Testis (tissue), 3 donors: ENCODE results near the gene MLH3. TPM values are rescaled to one million over a fixed set of nuclear protein-coding genes. Genes with fewer than 3 reads are reported as not detected.

ENCODE experiments used
- DNase-seq: peaks from one replicate; pipeline ENCODE4 v3.0.0-alpha.2; 2019
- H3K27ac ChIP-seq, 2 donors: fragments of 200-600 bp; sonication (generic); one replicate each; pipeline ENCODE4 v1.5.1; 2019
- H3K27me3 ChIP-seq: fragments of 200-600 bp; sonication (generic); one replicate; pipeline ENCODE4 v1.5.1; 2019
- H3K36me3 ChIP-seq: fragments of 200-600 bp; sonication (generic); one replicate; pipeline ENCODE4 v1.5.1; 2017; ENCODE audit warnings: low read depth; ENCODE audit errors: missing control alignments
- H3K4me1 ChIP-seq: fragments of 200-600 bp; sonication (generic); one replicate; pipeline ENCODE4 v1.5.1; 2019
- H3K4me3 ChIP-seq, 2 donors: fragments of 200-600 bp; sonication (generic); one replicate each; pipeline ENCODE4 v1.5.1; 2017 to 2019
- H3K9me3 ChIP-seq: fragments of 200-600 bp; sonication (generic); one replicate; pipeline ENCODE4 v1.5.1; 2017
- POLR2A ChIP-seq: fragments of 450-650 bp; IDR thresholded peaks from one replicate; pipeline ENCODE4 v1.6.1; 2017; ENCODE audit warnings: antibody characterized with exemption, mild to moderate bottlenecking, moderate library complexity
- WGBS, 2 donors: methylation state at CpG; one replicate each; pipeline ENCODE4 v1.1.5; 2018; 5-methylcytosine and 5-hydroxymethylcytosine counted together
- intact Hi-C: fragments of 100-400 bp; cut with DNase I; formaldehyde crosslinking; loops from one replicate; pipeline ENCODE4 v1.15.1; 2023; ENCODE audit warnings: low total_unique reads
- polyA plus RNA-seq: library from polyadenylated mRNA; stranded (reverse); fragments of 350-450 nt; fragmentation: Illumina TruSeq; extraction: RNeasy Lipid Tissue Mini Kit (QIAGEN cat#74804); gene quantifications from one replicate; pipeline ENCODE4 v1.2.3, GENCODE V29; 2014; ENCODE audit warnings: low read depth, low replicate concordance; ENCODE audit not compliant: insufficient read depth
- total RNA-seq, 2 donors: library from RNA; depleted of rRNA; stranded (reverse); fragments of >200 nt; gene quantifications; one replicate each; pipeline ENCODE4 v1.2.3, GENCODE V29; 2016
- TF ChIP-seq, protein P1 (sequence below), 3 experiments: fragments of 450-650 bp in 2 of 3; fragments of 200-600 bp in 1 of 3; sonication (generic) in 1 of 3; IDR thresholded peaks; one replicate each; pipeline ENCODE4 v1.5.1; 2016 to 2019; ENCODE audit warnings: antibody characterized with exemption in 3 of 3, mild to moderate bottlenecking in 2 of 3, moderate library complexity in 1 of 3

MLH3 gene
- total and polyA plus RNA-seq, 3 donors from 2014 or later = 21.5 to 36.2 (median 31.8) TPM

DNA sequence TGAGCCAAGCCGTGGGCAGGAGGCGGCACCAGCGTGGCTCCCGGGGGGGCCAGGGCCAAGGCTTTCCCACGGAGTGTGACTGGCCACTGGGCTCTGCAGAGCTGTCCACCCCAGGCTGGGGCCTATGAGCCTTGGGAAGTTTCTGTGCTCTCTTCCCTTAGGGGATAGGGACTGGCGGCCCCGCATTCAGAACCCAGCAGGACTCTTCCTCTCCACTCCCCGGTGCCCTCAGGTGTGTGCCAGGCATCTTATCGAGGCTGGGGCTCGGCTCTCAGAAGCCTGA is 66.3 kb downstream of the MLH3 start:
- Histone ChIP-seq H3K4me3 (no peak overlapping the region), H3K9me3 (no peaks in the 10 kb centered on the region), H3K27me3 (no peaks in the 10 kb centered on the region), H3K27ac (no peak overlapping the region), H3K36me3 (no peaks in the 10 kb centered on the region), H3K4me1 (no peaks in the 10 kb centered on the region)
- DNase-seq = no peak
- intact Hi-C loops = no loop called here
- no peak for TF ChIP-seq POLR2A
- TF ChIP-seq, protein P1, sequence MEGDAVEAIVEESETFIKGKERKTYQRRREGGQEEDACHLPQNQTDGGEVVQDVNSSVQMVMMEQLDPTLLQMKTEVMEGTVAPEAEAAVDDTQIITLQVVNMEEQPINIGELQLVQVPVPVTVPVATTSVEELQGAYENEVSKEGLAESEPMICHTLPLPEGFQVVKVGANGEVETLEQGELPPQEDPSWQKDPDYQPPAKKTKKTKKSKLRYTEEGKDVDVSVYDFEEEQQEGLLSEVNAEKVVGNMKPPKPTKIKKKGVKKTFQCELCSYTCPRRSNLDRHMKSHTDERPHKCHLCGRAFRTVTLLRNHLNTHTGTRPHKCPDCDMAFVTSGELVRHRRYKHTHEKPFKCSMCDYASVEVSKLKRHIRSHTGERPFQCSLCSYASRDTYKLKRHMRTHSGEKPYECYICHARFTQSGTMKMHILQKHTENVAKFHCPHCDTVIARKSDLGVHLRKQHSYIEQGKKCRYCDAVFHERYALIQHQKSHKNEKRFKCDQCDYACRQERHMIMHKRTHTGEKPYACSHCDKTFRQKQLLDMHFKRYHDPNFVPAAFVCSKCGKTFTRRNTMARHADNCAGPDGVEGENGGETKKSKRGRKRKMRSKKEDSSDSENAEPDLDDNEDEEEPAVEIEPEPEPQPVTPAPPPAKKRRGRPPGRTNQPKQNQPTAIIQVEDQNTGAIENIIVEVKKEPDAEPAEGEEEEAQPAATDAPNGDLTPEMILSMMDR (IDR thresholded peaks at IDR 0.05) = no peak
- 88 to 100% methylated on average over 1 to 9 of the region's 10 CpGs for WGBS, 2 donors

DNA sequence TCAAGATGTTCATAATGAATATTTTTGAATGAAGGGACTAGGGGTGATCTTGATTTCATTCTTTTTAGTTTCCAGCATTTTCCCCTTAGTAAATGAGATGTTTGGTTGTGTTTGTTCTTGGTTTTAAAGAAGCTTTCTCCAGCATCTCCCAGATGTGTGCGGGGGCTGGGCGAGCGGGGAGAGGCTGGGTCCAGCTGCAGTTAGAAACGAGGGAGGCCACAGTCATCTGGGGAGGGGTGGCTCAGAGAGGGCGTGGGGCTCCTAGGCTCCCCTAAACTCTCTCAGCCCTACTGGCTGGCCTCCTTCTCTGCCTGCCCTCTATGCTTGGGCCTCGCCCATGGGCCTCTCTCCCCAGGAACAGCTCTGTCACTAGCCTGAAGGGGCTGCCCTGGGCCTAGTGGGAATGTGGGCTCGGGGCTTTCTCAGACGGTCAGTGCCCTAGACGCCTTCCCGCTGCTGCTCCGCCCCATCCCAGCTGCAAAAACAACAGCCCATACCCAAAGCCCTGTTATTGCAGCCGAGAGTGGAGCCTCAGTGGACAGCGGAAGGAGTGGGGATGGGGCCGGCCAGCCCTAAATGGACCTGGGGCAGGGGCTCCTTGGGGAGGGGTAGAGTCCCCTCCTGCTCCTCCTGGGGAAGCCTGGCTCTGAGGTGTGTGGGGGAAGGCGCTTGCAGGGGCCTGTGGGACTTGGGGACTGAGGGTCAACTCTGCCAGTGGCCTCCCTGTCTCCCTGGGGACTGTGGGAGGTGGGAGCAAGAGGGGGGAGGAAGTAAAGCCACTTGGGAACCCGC is 66.8 kb downstream of the MLH3 start:
- no peaks in the 10 kb centered on the region for H3K9me3 ChIP-seq
- peak; percentile 5 for DNase-seq
- H3K27me3 ChIP-seq = no peaks in the 10 kb centered on the region
- no peak overlapping the region for H3K4me3 ChIP-seq
- no peaks in the 10 kb centered on the region for H3K4me1 ChIP-seq
- H3K27ac ChIP-seq = no peak overlapping the region
- no peaks in the 10 kb centered on the region for H3K36me3 ChIP-seq
- TF ChIP-seq, protein P1 (IDR thresholded peaks at IDR 0.05) = no peak
- TF ChIP-seq POLR2A = no peak
- WGBS, 2 donors = 86 to 88% methylated on average over 7 to 16 of the region's 16 CpGs
- intact Hi-C loops = no loop called here

DNA sequence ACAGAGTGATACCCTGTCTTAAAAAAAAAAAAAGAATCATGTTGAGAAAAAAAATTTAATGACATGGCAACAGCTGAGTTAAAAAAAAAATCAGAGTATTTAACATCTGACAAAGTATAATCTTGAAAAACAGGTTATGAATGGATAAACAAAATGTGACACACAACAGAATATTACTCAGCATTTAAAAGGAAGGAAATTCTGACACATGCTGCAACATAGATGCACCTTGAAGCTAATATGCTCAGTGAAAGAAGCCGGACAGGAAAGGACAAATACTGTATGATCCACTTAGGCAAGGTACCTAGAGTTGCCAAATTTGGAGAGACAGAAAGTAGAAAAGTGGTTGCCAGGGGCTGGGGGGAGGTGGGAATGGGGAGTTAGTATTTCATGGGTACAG is 67.9 kb downstream of the MLH3 start:
- TF ChIP-seq, protein P1 (IDR thresholded peaks at IDR 0.05) = no peak
- TF ChIP-seq POLR2A = no peak
- WGBS, 2 donors = 67 to 90% methylated on average over 1 of the region's 1 CpG
- no peak overlapping the region for H3K4me3 ChIP-seq
- no peaks in the 10 kb centered on the region for H3K27me3 ChIP-seq
- H3K36me3 ChIP-seq = no peaks in the 10 kb centered on the region
- DNase-seq = no peak
- H3K9me3 ChIP-seq = no peaks in the 10 kb centered on the region
- no peak overlapping the region for H3K27ac ChIP-seq
- no peaks in the 10 kb centered on the region for H3K4me1 ChIP-seq
- intact Hi-C loops = no loop called here

DNA sequence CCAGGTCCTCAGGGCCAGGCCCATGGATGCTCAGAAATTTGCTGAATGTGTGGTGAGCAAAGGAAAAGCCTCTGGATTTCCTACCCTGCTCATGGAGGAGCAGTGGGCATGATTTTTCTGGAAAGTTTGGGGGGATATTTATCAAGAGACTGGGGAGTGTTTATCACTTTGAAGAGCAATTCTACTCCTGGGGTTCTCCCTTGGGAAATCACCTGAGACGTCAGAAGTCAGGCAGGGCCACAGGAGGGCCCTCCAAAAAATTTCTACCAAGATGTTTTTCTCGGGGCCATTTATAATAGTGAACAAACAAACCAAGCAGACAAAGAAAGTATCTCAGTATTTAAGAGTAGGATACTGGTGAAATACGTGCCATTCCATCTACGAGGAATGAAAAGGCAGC is 68.6 kb downstream of the MLH3 start:
- Histone ChIP-seq H3K4me3 (no peak overlapping the region), H3K27ac (no peak overlapping the region), H3K4me1 (no peaks in the 10 kb centered on the region), H3K9me3 (no peaks in the 10 kb centered on the region), H3K36me3 (no peaks in the 10 kb centered on the region), H3K27me3 (no peaks in the 10 kb centered on the region)
- DNase-seq = no peak
- WGBS, 2 donors = 92 to 94% methylated on average over 4 of the region's 4 CpGs
- TF ChIP-seq, protein P1 (IDR thresholded peaks at IDR 0.05) = no peak
- no peak for TF ChIP-seq POLR2A
- intact Hi-C loops = no loop called here

DNA sequence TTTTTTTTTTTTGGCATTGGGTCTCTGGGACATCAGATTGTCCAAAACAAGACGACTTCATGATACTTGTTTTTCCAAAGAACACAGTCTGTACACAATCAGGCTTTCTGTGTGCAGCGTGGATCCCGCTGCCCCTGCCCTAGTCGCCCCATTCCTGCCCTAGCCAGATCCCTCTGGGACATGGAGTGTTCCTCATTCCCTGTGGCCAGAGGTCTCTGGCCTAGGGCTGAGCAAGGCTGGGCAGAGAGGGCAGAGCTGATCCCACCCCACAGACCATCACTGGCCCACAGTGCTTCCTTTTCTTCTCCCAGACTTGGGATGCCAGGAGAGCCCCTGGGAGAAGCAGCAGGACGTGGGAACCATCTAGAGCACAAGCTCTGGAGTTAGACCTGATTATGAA is 69.4 kb downstream of the MLH3 start:
- Histone ChIP-seq H3K9me3 (no peaks in the 10 kb centered on the region), H3K4me1 (no peaks in the 10 kb centered on the region), H3K27ac (no peak overlapping the region), H3K27me3 (no peaks in the 10 kb centered on the region), H3K4me3 (no peak overlapping the region), H3K36me3 (no peaks in the 10 kb centered on the region)
- DNase-seq = peak; percentile 7
- 78 to 83% methylated on average over 5 of the region's 5 CpGs for WGBS, 2 donors
- intact Hi-C loops = no loop called here
- TF ChIP-seq POLR2A = no peak
- TF ChIP-seq, protein P1 (IDR thresholded peaks at IDR 0.05) = no peak
